HG03469 (cell line): Measurements from ENCODE around the gene USP40.

Experiments used
- ATAC-seq: cut with Tn5 transposase; IDR thresholded peaks from one replicate; pipeline ENCODE4 v1.9.1; 2021; ENCODE audit warnings: mild to moderate bottlenecking, moderate library complexity, moderate number of reproducible peaks; ENCODE audit not compliant: unreplicated experiment

USP40 gene

DNA sequence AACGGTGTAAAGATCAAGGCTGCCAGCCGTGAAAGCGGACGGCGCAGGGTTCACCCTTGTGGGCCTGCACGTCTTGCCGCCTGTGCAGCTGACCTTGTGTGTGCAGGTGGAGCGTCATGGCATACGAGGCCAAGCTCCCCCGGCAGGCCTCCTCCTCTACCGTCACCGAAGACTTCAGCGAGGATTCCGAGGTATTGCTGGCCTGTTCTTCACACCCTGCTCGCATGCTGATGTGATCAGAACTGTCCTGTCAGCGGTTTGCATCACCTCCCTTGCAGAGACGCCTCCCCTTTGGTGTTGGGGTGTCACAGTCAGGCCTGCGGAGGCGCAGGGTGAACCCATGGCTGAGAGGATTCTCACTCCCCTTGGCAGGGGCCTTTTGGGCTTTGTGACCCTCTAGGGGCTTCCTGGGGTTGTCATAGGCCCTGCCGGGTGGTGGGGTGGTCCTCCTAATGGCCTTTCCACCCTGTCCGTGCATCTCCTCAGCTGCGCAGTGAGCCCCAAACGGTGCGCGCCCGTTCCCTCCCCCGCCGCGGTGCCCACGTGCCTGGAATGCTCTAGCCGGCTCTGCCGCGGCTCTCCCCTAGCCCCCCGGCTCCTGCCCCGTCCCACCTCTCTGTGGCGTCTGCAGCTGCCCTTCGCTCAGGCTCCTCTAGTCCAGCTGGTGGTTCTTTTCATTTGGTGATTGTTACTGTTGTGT, 119.8 kb downstream of the USP40 start:
- no peak for ATAC-seq

DNA sequence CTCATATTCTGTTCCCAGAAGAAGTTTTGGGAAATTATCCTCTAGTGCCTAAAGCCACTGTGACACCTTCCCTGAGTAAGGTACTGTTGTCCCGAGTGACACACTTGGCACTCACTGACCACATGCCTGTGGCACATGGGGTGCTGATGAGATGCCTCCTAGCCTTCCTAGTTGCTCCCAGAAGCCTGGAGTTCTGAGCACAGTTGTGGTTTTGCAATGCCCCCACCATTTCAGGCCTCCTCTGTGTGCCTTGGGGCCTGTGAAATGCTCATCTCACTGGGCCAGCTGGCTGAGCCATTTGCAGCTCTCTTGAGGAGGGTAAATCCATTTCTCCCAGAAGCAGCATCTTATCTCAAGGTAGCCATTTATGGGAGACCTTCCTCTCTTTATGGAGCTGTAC, 120.5 kb downstream of the USP40 start:
- no peak for ATAC-seq

DNA sequence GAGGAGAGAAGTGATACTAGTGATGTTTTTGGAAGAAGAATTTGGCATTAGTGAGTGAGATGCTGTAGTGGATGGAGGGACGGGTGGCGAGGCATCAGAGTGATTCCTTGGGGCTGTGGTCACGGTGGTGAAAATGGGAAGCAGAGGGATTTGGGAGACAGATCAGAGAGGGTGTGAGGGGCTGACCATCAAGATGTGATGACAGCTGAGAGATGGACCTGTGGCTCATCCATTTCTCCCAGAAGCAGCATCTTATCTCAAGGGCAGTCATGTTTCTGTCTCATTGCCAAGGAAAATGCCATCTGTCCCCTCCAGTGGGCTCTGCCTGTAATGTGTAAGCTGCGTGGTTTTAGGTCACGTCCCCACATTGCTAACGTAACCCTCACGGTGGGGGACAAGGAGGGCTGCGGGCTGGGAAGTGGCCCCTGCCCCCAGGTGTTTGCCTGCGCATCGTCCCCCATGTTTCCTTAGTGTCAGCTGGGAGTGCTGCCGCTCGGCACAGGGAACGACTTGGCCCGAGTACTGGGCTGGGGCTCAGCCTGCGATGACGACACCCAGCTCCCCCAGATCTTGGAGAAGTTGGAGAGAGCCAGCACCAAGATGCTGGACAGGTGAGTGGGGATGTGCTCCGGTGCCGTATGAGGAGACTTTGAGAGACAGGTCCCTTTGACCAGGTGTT, 121.3 kb downstream of the USP40 start:
- no peak for ATAC-seq

DNA sequence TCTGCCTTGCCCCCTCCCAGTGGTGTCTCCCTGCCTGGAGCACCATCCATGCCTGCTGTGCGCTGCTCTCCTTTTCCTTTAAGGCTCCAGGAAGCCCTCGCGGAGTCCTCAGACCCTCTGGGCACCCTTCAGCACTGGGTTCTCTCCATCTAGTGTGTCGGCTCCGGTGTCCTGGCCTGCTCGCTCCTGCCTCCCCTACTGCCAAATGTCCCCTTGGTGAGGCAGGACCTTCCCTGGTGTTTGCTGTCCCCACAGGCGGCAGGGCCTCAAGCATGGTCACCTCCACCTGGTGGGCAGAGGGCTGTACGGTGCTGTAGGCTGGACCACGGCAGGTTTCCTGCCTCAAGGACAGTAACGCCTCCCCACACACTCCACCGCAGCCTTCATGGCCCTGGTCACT, 122.1 kb downstream of the USP40 start:
- ATAC-seq = no peak

DNA sequence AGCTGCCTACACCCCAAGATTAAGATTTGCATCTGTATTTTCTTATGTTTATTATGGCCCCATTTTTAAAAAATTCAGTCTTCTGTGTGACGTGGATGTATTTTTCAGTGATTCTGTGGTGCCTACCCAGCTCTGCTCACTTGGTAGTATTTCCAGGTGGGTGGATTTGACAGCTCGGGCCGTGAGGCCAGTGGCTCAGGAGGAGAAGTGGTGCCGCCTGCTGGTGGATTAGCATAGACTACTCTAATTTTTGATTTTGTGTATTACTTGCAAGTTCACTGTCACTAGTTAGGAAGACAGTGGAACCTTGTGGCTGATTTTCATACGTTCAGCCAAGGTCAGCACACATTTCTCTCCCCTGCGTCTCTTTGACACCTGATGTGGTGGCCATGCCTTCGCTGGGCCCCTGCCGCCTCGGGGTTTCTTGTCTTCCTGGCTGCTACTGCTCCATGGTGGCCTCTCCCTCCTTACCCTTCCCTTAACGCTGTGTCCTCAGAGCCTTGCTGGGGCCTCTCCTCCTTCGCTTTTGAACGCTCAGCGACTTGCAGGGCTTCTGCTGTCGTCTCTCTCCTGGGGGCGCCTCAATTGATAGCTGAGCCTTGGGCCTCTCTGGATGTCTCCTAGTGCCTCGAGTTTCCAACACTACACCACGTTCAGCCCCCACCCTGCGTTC, 122.9 kb downstream of the USP40 start:
- no peak for ATAC-seq

DNA sequence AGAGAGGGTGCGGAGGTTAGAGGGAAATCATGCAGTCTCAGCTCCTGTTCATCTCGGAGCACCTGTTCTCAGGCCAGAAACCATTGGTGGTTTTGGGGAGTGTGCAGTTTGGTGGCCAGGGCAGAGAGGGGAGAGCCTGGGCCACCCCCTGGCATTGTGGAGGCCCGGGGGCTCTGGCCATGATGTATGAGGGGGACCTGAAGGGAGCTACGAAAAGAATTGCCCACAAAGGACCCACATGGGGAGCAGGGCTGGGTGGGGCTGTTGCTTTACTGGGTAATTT, 124.6 kb downstream of the USP40 start:
- no peak for ATAC-seq

DNA sequence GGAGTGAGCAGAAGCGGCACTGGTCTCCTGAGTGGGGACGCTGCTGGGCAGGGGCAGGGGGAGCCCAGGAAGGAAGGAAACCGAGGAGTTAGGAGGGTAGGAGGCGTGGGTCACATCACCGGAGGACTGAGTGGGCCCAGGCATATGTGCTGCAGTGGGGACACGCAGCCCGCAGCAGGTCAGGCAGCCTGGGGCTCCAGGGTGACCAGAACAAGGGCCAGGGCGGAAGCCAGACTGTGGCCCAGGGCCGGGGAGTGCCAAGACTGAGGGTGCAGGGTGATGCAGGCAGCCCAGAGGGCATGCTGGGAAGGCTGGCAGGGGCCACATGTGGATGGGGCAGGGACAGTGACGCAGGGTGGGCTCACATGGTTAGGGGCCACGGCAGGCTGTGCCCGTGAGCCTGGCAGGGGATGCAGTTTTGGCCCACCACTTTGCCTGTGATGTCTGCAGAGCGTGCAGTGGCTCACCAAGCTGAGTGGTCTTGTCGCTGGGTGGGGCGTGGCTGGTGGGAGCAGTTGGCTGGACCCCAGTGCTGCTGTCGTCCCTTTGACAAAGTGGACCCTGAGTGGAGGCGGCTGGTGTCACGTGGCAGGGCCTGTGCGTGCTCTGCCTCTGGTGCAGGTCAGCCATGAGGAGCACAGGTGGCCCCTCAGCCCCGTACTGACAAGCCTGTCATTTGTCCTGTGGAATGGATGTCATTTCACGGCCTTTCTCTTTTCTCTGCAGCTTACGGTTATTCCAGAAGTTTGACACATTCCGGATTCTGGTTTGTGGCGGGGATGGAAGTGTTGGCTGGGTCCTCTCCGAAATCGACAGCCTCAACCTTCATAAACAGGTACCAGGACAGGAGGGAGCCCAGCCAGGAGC, 125.2 kb downstream of the USP40 start:
- no peak for ATAC-seq

DNA sequence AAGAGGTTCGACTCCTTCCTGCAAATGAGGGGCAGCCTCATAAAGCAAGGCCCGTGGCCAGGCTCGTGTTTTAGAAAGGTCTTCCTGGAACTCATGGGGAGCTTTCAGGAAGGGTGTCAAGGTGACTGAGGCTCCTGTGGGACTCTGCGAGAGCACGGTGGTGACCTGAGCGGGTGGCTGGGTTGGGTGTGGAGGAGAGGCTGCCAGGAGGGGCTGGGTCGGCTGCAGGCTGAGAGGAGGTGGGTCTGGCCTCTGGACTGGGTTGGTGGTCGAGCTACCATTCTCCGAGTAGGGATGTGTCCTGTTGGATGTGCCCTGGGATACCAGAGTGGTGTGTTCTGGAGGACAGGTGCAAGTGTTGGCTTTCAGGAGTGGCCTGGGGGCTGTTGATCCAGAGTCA, 125.9 kb downstream of the USP40 start:
- no peak for ATAC-seq

DNA sequence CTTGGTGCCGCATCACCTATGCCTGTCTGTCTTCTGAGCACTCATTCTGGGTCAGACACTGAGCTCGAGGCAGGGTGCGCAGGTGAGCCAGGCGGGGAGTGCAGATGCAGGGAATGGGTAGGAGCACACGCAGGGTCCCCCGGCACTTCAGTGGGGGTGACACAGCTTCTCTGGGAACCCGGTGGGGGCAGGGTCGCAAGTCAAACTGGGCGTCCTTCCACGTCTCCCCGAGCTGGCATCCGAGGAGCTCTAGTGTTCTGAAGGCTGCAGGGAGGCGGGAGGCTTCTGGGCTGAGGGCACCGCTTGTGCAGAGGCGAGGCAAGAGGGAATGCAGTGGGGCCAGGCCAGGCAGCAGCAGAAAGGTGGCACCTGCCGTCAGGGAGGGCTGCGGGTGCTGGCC, 126.3 kb downstream of the USP40 start:
- no peak for ATAC-seq

DNA sequence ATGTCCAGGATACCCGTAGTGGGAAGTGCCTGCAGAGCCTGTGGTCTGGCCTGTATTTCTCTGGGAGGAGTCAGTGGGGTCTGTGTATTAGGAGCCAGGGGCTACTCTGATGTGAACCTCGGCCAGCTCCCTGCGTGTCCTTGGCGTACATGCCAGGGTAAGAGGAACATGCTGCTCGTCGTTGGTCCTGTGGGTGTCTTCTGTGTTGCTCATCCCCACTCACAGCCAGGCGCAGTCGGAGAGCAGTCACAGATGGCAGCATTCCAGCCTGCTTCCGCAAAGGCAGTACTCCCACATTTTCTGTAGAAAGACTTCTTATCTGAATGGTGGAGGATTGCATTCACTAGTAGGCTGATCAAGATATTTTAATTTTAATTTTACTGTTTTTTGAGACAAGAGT, 127.4 kb downstream of the USP40 start:
- ATAC-seq = no peak

DNA sequence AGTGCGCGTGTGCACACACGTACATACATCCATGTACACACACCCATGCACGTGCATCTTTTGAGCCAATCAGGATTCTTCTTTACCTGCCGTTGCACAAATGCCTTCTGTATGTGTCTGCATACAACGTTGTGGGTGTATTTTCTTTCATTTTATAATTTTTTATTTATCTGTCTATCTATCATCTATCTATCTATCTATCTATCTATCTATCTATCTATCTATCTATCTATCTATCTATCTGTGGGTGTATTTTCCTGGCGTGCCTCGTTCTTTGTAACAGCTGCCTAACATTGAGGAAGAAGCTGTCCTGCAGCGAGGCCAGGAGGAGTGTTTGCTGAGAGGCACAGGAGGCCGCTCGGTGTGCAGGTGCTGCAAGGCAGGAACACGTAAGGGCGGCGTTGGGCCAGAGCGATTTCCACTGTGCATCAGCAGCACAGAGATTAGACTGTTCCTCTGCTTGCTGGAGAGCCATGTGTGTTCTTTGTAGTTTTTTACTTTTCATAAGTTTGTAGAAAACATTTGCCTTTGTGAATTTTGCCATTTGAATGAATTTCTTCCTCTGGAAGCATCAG, 127.9 kb downstream of the USP40 start:
- no peak for ATAC-seq

DNA sequence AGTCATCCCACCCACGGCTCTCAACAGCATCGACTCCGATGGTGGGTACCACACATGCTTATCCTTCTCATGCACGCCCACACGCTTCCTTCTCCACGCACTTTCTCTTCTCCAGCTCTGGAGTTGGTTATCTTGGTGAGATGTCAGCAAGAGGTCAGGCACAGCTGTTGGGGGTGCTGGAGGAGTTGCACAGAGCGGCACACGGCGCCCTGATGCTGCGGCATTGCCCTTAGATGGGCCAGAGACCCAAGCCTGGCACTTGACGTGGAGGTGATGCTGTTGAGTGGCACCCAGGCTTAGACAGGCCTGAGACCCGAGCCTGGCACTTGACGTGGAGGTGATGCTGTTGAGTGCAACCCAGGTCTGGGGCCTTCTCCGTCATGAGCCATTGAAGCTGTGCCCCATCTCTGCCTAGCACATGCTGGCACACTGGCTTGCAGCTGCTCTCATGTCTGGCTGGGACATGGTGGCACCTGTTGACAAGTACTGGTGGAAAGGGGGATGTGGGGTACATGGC, 129.1 kb downstream of the USP40 start:
- no peak for ATAC-seq

DNA sequence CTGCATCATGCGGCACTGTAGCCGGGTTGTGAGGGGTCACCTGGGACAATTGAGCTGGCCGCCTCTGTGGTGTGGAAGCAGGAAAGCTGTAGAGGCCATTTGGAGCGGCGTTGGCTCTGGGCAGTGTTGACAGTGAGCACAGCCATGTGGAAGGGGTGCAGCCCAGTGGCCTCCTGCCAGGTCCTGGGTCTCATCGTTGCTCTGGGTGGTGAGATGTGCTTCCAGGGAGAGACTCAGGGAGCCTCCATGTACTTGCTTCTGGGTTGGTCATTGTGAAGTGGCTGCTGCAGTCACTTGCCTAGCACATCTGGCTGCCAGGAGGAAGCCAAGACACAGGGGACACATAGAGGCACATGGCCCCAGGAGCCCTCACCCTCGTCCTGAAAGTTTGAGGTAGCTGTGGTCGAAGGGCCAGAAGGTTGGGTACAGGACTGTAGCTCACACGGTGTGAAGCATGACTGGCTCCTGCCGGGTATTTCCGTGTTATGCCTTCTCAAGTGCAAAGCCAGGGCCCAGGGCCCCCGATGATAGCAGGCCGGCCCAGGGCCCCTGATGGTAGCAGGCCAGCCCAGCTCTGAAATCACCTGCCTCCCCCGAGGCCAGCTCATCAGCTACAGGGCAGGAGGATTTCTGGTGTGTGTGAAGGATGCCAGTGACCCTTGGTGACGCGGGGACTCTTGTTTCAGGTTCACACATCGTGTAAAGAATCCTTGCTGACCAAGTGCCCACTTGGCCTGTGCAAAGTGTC, 129.7 kb downstream of the USP40 start:
- ATAC-seq = no peak

DNA sequence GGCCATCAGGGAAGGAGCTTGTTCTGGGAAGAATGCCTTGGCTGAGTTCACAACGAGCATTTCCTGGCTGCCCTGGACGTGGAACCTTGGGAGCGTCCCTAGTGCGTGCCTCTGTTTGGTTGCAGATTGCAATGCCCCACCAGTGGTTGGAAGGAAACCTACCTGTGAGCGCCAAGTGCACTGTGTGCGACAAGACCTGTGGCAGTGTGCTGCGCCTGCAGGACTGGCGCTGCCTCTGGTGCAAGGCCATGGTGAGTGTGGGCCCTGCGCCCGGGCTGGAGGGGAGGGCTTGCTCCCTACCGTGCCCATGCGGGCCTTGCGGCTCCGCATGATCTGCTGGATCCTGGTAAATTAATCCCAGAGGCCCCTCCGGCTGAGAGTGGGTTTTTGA, 130.4 kb downstream of the USP40 start:
- no peak for ATAC-seq

DNA sequence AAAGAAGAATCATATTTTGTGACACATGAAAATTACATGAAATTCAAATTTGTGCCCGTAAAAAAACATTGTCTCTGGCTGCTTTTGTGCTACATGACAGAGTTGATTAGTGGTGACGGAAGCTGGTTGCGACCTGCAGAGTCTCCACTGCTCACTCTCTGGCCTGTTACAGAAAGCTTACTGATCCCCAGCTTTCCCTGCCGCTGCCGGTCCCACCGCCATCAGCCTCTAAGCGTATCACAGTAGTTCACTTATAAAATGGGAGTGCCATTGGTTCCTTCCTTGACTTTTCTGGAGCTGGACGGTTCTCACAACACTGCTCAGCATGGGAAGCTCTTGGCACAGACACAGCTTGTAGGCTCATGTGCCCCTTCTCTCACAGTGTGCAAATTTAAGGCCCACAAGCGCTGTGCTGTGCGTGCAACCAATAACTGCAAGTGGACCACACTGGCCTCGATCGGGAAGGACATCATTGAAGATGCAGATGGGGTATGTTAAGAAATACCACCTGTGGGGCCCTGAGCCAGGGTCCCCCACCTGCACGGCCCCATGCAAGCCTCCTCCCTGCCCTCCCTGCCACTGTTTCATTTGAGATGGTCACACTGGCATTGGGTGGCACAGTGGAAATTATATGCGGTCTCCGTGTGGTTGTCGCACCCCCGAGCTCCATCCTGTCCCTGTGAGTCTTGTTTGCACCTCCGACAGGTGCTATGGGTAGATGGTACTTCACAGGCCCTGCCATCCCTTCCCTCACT, 131.0 kb downstream of the USP40 start:
- ATAC-seq = no peak

DNA sequence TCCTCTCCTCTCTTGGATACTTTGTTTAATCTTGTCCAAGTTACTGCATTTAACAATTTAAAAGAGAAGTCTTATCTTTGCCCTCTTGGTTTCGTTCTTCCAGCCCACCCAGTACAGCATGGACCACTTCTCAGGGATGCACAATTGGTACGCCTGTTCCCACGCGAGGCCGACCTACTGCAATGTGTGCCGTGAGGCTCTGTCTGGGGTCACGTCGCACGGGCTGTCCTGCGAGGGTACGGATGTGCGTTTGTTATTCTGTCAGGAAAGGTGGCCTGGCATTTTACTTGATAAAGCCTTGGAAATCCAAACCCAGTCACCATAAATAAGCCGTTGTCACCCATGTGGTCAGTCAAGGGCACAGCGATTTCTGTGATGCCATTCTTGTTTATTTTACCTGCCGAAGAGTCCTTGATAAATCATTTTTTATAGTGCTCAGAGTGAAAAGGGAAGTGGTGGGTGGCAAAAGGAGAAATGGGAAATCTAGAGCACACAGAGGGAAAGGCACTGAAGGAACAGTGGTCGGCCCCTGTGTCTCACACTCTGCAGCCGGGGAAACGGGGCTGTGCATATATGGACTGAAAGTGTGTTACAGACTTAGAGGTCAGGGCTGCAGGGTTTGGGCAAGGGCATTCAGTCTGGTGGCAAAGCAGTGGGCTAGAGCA, 131.8 kb downstream of the USP40 start:
- ATAC-seq = no peak

DNA sequence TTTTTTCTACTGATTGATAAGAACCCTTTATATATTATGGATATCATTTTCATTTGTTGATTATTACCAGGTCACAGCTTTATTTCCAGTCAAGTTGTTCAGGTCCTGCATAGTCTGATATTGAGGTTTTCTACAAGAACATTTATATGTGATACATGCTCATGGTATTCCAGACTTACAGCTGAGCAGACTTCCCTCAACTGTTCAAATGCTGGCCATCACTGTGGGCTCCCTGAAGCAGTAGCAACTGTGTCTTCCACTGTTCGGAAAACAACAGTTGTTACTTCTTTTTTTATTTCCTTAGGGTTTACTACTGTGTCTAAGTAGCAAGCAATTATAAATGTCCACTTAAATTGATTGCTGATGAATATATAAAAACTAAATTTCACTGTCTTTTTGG, 132.8 kb downstream of the USP40 start:
- ATAC-seq = no peak

DNA sequence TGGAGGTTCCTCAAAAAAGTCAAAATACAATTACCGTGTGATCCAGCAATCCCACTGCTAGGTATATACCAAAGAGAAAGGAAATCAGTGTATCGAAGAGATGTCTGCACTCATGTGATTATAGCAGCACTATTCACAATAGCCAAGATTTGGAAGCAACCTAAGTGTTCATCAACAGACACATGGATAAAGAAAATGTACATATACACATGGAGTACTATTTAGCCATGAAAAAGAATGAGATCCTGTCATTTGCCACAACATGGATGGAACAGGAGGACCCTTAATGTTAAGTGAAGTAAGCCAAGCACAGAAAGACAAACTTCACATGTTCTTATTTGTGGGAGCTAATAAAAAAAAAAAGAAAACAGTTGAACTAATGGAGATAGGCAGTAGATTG, 133.6 kb downstream of the USP40 start:
- ATAC-seq = no peak

DNA sequence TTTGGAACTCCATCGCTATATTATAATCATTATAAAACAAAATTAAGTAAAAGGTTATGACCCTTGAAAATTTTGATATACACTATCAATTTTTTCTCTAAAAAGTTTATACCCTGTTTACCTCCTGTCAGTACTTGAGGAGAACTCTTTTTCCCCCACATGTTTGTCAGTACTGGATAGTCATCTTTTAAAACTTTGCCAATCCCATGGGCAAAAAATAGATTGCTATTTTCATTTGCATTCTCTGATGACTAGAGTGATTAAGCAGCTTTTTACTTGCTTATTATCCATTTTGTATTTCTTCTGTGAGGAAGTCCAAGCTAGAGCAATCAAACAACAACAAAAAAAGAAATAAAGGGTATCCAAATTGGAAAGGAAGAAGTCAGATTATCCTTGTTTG, 135.9 kb downstream of the USP40 start:
- ATAC-seq = no peak
